Middle frontal gyrus (tissue), 1 donor: ENCODE results near the gene ARHGAP42.

Source experiments
- DNase-seq: peaks from one replicate; pipeline ENCODE4 v3.0.0-alpha.2; 2015; ENCODE audit warnings: low spot score; ENCODE audit errors: extremely low spot score

ARHGAP42 gene

DNA sequence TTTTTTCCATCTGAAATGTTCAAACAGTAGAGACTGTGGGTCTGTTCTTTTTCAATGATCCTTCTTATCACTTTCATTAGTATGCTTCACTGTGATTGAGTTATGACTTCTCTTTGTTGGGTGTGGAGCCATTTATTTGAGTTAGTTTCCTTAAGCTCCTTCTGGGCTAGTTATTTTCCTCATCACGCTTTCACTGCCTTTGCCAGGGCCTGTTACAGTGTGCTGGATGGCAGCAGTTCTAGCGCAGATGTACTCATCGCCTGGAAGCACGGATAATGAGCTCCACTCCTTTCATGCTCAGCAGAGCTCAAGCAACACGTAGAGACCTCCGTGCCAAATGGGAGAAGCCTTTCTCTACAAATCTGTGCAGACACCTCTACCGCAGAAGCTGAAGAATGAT lies 7.0 kb upstream of the ARHGAP42 start:
- no peak for DNase-seq

DNA sequence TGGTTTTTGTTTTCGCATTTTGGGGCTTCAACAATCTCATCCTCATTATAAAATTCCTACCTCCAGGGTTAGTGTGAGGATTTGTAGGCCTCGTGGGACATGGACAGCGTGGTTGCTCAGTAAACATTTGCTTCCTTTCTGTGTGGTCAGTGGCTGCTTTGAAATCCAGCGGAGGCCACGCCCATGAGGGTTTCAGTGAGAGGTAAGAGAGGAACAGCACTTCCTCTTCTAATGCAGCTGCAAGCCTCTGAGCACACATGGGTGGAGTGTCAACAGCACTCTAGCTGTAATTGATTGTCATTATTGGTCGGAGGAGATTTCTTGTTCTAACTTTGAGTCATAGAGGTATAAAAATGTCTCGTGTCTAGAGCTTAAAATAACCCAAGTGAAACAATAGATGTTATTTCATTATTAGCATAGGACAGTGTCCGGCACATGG lies 6.0 kb upstream of the ARHGAP42 start:
- DNase-seq, result no peak

DNA sequence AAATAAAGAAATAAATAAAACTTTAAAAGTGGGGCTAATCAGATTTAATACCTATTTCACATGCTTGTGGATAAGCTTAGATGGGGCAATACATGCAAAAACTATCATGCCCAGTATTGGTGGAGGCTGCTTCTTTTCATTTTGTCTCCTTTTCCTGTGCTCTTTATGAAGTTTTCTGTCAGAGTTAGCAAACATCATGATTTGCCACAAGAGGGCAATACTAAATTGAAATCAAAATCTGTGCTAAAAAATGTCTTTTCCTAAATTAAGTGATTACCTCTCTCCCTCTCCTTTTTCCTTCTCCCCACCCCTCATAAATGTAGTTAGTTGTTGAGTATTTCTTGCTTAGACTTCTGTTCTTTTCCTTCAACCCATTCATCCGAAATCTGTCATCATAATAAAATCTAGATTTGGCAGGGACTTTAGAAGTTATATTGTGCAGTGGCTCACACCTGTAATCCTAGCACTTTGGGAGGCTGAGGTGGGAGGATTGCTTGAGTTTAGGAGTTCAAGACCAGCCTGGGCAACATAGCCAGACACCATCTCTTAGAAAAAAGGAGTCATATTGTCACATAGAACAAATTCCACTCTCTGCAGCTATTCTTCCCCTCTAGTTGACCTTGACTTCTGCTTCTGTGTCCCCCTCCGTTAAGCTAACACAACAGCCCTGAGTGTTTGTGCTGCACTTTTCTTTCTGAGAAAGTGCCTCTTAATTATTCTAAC lies 4.7 kb upstream of the ARHGAP42 start:
- no peak for DNase-seq

DNA sequence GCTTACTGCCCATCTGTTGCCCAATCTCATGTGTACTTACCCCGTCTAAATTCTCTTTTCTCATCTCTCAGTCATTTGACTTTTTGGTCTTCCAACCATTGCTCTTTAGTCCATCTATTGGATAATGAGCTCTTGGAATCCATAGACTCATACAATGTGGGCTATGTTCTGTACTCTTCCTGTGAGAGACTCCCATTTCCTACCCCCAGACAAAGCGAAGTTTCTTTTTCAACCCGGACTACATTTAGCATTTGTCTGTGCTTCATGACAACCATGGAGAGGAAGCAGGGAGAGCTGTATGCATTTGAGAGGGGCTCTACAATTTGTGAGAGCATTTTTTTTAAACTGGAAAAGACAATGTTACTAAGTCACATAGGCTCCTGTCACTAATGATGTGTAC lies 4.0 kb upstream of the ARHGAP42 start:
- DNase-seq, result no peak

DNA sequence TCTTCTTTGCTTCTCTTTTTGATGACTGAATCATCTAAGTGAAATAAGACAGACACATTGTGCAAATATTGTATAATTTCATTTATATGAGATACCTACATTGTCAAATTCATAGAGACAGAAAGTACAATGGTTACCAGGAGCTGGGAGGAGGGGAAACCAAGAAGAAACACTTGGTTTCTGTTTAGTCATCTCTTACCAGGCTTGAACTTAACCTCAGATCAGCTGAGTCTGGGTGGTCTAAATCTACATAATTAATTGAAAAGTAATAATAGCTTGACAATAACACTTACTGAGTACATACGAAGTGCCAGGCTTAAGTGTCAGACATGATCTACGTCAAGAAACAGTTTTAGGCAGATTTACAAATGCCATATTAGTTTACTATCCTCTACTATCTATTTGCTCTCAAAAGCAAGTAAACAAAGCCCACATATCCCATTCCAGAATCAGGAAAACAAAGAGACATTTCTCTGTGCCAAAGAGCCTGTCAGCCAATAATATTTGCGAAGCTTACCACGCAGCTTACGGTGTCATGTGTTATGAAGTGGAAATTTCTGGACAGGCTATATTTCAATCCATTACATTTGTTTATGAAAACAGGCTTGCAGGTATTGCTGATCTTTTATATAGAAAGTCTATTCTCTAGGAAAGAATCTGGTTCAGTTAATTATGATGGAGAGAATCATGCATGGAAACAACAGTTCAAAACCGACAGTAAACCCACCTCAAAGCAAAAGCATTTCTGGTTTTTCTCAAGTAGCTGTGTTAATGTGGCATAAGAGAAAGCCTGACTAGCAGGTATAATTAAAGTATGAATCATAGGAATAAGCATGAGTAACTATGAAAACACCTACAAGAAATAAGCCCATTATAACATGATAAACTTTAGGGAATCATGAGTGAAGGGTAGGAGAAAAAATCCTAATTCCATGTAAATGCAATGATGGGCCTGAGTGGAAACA lies 2.7 kb upstream of the ARHGAP42 start:
- DNase-seq, result no peak

DNA sequence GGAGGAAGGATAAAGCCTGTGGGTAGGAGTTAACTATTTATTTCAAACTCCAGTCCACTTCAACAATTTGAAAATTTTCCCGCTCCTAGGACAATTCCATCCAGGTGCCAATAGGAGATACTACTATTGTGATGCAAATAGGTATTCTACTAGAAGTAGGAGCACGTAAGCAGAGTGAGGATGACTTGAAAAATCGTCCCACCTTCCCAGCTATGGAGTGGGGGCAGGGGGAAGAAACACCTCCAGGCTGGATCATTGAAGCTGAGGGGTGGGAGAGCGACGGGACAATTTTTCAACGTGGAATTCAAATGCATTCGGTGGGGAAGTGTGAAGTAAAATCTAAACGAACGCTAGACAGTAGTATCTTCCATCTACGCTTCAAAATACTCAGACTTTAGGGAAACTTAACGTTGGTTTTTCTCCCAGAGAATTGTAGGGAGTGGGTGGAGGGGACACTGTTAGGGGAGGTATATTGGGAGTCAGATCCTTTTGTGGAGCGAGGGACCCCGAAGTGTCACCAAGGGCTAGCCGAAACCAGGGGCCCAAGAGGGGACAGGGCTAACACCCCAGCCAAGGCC lies 523 bp upstream of the ARHGAP42 start:
- no peak for DNase-seq

DNA sequence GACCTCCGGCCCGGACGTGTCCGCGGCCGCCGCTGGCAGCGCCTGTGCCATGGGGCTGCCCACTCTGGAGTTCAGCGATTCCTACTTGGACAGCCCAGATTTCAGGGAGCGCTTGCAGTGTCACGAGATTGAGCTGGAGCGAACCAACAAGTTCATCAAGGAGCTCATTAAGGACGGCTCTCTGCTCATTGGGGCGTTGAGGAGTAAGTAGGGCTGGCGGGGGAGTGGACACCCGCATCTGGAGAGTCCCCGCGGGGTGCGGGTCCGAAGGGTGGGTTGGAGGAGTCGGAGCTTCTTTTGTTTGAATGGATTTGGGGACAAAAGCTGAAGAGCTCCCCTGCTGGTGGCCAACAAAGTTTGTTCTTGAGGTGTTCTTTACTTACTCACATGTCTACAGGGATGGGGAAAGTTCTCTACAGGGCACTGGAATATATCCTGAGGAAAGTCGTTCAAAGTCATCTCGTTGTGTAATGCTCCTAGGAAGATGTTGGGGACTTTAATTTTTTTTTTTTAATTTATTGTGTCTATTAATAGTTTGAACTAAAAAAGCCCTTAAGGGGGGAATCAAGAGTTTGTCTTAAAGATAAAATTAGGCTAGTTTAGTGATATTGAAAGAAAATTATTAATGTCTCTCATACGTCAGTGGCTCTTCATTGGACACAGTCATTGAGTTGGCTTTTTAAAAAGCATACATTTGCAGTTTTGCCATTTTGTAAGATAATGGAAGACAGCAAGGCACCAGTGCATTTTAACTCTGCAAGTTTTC lies 725 bp downstream of the ARHGAP42 start:
- DNase-seq, result no peak

DNA sequence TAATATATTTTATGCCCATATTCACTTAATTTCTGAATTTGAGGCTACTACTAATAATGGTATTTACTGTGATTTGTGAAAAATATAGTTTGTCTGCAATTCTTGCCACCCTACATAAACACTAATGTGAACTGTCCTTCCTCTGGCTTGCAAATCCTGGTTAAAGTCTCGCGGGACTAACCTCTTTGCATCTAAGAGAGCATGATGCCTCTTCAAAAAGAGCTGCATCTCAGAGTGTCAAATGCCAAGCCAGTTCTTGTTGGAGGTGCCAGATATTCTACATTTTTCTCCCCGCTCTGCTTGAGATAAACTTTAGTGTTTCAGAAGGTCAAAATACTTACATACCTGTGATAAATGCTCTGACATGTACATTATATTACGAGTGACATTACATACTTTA lies 2.1 kb downstream of the ARHGAP42 start:
- no peak for DNase-seq

DNA sequence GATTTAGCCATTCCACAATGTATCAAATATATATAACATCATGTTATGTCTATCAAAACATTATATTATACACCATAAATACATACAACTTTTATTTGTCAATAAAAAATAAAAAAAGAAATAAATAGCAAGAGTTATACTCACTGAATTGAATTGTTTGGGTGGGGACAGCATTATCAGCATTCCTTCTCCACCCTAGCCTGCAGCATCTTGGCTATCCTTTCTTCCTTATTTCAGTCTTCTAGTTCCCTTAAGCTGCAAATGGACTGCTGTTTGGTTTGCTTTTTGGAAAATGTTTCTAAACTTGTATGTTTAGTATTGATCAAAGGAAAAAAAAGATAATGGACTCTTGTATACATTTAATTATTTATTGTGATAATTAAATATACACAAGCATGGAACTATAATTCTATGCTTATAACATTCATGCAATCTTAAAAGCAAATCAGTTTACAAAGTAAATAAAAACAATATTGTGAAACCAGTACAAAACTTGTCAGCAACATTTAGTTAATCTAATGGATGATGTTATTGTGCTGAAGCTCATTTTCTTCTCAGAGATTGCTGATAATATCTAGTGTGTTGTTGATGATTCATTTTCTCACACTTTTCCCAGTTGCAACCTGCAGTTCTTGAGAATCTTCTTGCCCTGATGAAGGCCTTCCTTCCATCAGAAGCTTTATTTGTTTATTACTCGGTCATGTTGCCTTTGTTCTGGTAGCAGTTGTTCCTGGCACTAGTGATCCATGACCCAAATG lies 5.0 kb downstream of the ARHGAP42 start:
- no peak for DNase-seq

DNA sequence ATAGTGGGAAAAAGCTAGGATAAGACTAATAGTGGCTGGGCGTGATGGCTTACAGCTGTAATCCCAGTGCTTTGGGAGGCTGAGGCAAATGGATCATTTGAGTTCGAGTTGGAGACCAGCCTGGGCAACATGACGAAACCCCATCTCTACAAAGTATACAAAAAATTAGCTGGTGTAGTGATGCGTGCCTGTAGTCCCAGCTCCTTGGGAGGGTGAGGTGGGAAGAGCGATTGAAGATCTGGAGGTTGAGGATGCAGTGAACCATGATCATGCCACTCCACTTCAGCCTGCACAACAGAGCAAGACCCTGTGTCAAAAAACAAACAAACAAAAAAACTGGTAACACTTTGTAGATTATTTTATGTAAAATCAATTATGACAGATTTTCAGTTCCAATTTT lies 8.8 kb downstream of the ARHGAP42 start:
- DNase-seq, result no peak

DNA sequence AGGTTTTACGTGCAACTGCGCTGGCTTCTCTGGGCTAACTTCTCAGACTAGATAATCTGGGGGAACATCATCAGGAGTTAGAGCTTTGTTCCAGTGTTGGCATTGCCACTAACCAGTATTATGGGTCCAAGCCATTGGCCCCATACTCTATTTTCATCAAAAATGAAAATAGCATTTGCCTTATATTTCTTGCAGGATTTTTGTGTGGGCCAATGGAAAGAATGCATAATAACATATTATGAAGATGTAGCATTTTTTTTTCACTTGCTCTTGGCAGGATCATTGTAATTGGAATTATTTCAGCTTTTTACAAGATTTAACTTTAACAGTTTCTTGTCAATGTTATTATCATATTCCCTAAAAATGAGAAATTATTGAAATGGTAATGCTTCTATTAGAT lies 16.1 kb downstream of the ARHGAP42 start:
- DNase-seq, result no peak

DNA sequence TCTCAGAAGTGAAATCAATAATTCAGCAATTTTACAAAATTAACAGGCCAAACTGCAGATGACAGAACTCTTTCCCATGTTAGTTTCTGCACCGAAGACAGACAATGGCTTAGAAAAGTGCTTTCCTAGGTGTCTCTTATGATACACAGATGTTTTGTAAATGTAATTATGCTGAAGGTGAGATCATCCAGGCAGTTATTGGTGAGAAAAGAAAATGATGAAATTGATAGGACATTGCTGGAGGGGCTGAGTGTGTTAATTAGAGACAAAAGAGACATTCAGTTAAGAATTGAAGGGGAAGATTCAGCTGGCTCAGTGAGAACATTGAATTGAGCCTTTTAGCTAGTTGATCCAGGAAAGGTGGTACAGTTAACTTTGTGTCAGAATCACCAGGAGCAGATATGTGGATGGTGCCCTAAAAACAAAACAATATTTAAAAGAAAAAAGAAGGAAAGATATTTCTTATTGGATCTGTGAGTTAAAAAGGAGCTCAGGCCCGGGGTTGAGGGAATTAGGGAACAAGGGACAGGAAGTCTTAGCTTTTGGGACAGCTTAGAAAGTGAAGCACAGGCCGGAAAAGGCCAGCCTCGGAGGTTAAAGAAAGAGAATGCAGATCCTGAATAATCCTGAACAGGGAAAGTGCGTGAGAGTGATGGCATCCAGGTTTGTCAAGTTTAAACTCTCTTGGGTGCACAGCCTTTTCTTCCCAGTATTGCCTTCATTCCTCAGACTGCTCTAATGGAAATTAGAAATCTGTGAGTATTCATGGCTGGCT lies 16.9 kb downstream of the ARHGAP42 start:
- no peak for DNase-seq

DNA sequence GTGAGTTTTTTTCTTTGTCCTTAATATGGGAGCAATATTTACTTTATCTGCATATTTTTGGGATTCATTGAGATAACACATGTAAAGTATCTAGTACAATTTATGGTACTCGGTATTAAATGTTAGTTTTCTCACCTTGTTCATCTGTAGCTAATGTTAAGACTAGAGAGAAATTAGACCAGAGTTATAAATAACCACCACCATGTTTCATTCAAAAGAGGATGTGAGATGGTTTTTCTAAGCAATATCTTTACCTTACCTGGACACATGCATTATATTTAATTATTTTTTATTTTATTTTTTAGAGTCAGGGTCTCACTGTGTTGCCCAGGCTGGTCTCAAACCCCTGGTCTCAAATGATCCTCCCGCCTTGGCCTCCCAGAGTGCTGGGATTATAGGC lies 18.4 kb downstream of the ARHGAP42 start:
- no peak for DNase-seq

DNA sequence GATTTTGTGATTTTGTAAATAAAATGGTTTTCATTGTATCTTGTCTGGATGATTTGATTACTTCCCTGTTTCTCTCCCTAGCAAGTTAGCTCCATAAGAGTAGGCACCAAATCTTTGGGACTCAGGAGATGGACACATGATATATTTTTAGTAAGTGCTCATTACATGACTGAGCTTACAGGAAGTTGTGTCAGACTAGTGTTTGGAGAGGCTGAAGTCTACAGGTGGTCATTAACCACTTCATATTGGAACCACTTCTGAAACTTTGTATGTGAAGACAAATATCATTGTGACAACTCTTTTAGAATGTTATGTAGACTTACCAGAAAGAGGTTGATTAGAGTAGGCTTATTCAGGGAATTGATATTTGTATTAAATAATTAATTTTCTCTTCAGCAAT lies 19.1 kb downstream of the ARHGAP42 start:
- no peak for DNase-seq

DNA sequence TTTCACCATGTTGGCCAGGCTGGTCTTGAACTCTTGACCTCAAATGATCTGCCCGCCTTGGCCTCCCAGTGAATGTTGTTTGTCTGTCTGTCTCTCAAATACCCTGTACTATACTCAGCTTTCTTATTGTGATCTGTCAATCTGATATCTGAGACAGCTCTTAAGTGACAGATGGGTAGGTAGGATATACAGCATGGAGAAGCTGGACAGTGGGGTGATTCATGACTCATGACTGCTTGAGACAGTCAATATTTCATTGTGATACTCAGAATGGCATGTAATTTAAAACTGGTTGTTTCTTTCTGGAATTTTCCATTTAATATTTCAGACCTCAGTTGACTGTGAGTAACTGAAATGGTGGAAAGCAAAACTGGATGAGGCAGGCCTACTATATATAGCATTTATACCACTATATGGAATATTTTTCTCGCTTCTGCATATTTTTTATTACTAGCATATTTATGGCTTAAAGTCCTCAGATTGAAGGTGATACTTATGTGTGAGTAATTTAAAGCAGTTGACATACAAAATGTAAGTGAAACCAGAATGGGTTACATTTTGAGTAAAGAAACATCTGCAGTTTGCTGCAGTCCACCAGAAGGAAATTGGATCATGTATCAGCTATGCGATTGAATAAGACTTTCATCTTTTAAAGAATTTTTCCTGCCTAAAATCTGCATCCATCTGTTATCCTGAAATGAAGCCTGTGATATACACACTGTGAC lies 22.3 kb downstream of the ARHGAP42 start:
- DNase-seq, result no peak

DNA sequence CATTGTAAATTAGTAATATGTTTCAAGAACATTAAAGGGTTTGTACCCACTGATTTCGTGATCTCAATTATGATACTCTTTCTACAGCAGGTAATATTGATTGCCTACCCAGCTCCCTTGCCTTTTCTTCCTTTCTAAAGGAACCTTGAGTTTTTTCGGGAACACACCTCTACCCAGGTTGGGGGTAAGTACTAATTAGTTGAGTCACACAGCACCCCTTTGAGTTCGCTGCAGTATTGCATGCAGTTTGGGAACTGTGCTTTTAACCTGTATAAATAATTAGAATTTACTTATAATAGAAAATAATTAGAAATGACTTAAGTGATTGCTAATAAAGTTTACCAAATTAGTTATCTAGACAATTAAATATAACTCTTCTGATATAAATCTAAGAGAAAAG lies 24.9 kb downstream of the ARHGAP42 start:
- DNase-seq, result no peak

DNA sequence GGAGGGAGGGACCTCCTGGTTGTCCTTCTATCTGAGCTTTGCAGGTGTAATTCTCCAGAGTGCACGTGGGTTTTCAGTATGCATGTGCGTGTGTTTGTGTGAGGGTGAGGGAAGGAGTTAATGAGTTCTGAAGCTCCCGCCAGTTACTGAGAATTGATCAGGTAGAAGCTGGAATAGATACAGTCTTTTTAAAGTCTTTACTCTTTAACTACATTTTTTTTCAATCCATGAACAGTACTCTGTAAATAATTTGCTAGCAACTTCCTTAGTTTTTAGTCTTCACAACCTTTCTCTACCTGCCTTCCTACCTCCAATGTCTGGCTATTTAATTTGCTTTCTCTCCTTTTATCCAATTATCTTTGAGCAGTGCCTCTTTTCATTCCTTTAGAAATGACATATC lies 25.5 kb downstream of the ARHGAP42 start:
- no peak for DNase-seq

DNA sequence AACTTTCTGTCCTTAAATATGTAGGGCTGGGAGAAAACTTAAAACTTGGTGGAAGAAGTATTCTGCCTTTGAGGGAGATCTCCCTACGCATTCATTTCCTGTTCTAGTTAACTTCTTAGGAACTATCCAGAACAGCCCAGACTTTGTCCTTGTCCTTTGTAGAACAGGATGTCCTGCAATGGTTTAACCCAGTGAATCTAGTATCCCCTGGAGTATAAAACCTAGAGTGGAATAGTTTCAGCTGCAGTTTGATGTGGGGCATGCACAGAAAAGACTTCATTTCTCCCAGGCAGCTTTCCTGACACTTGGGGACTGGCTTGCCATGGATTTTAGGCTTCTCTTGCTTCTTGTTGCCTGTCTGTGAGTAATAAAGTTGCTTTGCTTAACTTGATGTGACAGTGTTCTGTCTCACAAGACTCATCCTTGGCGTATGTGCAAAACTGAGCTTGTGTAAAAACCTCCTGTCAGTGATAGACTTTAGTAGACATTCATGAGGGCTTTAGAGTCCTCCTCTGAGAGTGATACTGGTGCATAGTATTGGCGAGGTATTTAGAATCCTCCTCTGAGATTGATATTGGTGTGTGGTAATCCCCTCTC lies 28.2 kb downstream of the ARHGAP42 start:
- DNase-seq, result no peak

DNA sequence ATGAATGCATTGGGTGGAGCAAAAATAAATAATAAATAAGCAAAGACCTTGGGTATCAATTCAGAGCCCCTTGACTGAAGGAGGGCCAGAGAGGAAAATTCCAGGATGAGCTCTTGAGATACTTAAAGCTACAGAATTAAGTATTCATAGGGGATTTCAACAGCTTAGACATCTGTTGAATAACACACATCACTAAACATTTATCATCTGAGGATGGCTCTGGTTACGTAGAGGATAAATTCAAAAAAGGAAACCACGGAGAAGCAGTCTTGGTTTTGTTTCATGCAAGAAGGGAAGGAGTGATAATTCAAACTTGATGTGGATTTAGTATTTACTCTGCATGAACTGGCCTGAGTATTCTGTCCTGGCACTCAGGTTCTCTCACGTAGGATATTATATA lies 29.8 kb downstream of the ARHGAP42 start:
- DNase-seq, result no peak
